Adrenal gland (tissue), 5 donors: ENCODE measurements around the gene PXN.

ENCODE experiments used
- POLR2A ChIP-seq, 2 donors: fragments of 450-650 bp; IDR thresholded peaks; one replicate each; pipeline ENCODE4 v1.6.1; 2017; ENCODE audit warnings: antibody characterized with exemption in 2 of 2, mild to moderate bottlenecking in 2 of 2, moderate library complexity in 1 of 2
- TF ChIP-seq, protein P1 (sequence below), 6 experiments: fragments of 450-650 bp in 4 of 6; fragments of 200-600 bp in 2 of 6; sonication (generic) in 1 of 6; IDR thresholded peaks; 1 replicate in 5 of 6; 2 replicates in 1 of 6; pipeline versions ENCODE4 v1.5.1 to v1.8.0; 2016 to 2021; ENCODE audit warnings: antibody characterized with exemption in 6 of 6, mild to moderate bottlenecking in 2 of 6, moderate library complexity in 1 of 6
- donor health status: DM: no; HTN: no; CAD: no.

DNA sequence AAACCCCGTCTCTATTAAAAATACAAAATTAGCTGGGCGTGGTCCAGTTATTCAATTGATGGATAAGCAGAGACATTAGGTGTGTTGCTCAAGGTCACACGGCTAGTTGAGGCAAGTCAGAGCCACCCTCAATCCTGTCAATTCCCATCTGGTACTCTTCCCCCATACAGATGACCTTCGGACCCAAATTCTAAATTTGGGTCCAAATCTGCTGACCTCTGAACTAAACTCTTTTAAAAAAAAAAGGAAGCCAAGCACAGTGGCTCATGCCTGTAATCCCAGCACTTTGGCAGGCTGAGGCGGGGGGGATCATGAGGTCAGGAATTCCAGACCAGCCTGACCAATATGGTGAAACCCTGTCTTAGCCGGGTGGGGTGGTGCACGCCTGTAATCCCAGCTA, 94.9 kb downstream of the PXN start:
- no peak for TF ChIP-seq POLR2A (IDR thresholded peaks at IDR 0.05)
- TF ChIP-seq, protein P1, sequence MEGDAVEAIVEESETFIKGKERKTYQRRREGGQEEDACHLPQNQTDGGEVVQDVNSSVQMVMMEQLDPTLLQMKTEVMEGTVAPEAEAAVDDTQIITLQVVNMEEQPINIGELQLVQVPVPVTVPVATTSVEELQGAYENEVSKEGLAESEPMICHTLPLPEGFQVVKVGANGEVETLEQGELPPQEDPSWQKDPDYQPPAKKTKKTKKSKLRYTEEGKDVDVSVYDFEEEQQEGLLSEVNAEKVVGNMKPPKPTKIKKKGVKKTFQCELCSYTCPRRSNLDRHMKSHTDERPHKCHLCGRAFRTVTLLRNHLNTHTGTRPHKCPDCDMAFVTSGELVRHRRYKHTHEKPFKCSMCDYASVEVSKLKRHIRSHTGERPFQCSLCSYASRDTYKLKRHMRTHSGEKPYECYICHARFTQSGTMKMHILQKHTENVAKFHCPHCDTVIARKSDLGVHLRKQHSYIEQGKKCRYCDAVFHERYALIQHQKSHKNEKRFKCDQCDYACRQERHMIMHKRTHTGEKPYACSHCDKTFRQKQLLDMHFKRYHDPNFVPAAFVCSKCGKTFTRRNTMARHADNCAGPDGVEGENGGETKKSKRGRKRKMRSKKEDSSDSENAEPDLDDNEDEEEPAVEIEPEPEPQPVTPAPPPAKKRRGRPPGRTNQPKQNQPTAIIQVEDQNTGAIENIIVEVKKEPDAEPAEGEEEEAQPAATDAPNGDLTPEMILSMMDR (IDR thresholded peaks at IDR 0.05): no peak
